IMR-90 (cell line): ENCODE data around the gene SLC44A4. TPM values are rescaled to one million over a fixed set of nuclear protein-coding genes. Genes with fewer than 3 reads are reported as not detected.

Experiments used
- ATAC-seq: fragments of 200-7000 bp; cut with Tn5 transposase; 2 replicates; pipeline ENCODE4 v1.9.1; 2020; ENCODE audit warnings: low read depth, mild to moderate bottlenecking, moderate library complexity
- BruUV-seq: library from RNA; stranded (reverse); fragments of 400-500 nt; replicated peaks from 2 replicates; lab custom pipeline; 2021; lab: Mats Ljungman, UMichigan
- CTCF ChIA-PET: fragments of 300-600 bp; formaldehyde crosslinking; extraction: SDS; loops from one replicate; lab custom pipeline; 2021; ENCODE audit warnings: antibody characterized with exemption; lab: Yijun Ruan, JAX
- POLR2A ChIA-PET: fragments of 300-600 bp; sonication (Branson Sonifier 250); formaldehyde crosslinking; loops from one replicate; lab custom pipeline; 2022; ENCODE audit warnings: antibody characterized with exemption; ENCODE audit not compliant: unreplicated experiment; lab: Charles Lee
- DNase-seq: peaks from one replicate; pipeline ENCODE4 v3.0.0; 2013
- H2AFZ ChIP-seq: replicated peaks from 2 replicates; pipeline ENCODE3; 2013; ENCODE audit warnings: low read length, mild to moderate bottlenecking; ENCODE audit not compliant: poor library complexity
- H2AK5ac ChIP-seq: 2 replicates; pipeline ENCODE4 v1.6.1; 2013; ENCODE audit warnings: low read depth, low read length, inconsistent platforms
- H2AK9ac ChIP-seq: replicated peaks from 2 replicates; pipeline ENCODE3; 2013; ENCODE audit warnings: mild to moderate bottlenecking, low read depth, low read length, moderate library complexity; ENCODE audit not compliant: poor library complexity
- H2BK120ac ChIP-seq: 2 replicates; pipeline ENCODE4 v1.6.1; 2013; ENCODE audit warnings: low read depth, low read length, inconsistent platforms
- H2BK15ac ChIP-seq: 3 replicates; pipeline ENCODE4 v1.6.1; 2013; ENCODE audit warnings: low read depth, low read length, inconsistent platforms
- H2BK20ac ChIP-seq: 2 replicates; pipeline ENCODE4 v1.6.1; 2013; ENCODE audit warnings: low read depth, mild to moderate bottlenecking, inconsistent platforms, low read length, moderate library complexity
- H2BK5ac ChIP-seq: 2 replicates; pipeline ENCODE4 v1.6.1; 2013; ENCODE audit warnings: mild to moderate bottlenecking, low read depth, low read length, inconsistent platforms; ENCODE audit not compliant: poor library complexity, severe bottlenecking
- H3K14ac ChIP-seq: replicated peaks from 2 replicates; pipeline ENCODE4 v1.6.1; 2013; ENCODE audit warnings: low read depth, low read length, inconsistent platforms
- H3K18ac ChIP-seq: 2 replicates; pipeline ENCODE4 v1.6.1; 2013; ENCODE audit warnings: low read depth, low read length, control low read depth
- H3K23ac ChIP-seq: 2 replicates; pipeline ENCODE4 v1.6.1; 2013; ENCODE audit warnings: low read depth, low read length, inconsistent platforms
- H3K27ac ChIP-seq: 2 replicates; pipeline ENCODE4 v1.5.1; 2013; ENCODE audit warnings: mild to moderate bottlenecking, control low read depth, low read length; ENCODE audit not compliant: insufficient read depth
- H3K27me3 ChIP-seq: 2 replicates; pipeline ENCODE4 v1.6.1; 2013; ENCODE audit warnings: low read length; ENCODE audit not compliant: control insufficient read depth, insufficient read depth
- H3K36me3 ChIP-seq: 2 replicates; pipeline ENCODE4 v1.6.1; 2013; ENCODE audit warnings: low read length, mixed read lengths; ENCODE audit not compliant: control insufficient read depth, insufficient read depth
- H3K4ac ChIP-seq: 2 replicates; pipeline ENCODE4 v1.6.1; 2013; ENCODE audit warnings: low read depth, low read length, inconsistent platforms
- H3K4me1 ChIP-seq: 2 replicates; pipeline ENCODE4 v1.6.1; 2013; ENCODE audit warnings: low read length, mixed read lengths; ENCODE audit not compliant: control insufficient read depth, insufficient read depth
- H3K4me2 ChIP-seq: 2 replicates; pipeline ENCODE4 v1.6.1; 2013; ENCODE audit warnings: low read depth, mild to moderate bottlenecking, control low read depth, low read length, moderate library complexity
- H3K4me3 ChIP-seq: 2 replicates; pipeline ENCODE4 v1.5.1; 2013; ENCODE audit warnings: low read depth, mild to moderate bottlenecking, control low read depth, low read length, moderate library complexity; ENCODE audit not compliant: insufficient read depth
- H3K56ac ChIP-seq: 2 replicates; pipeline ENCODE4 v1.6.1; 2013; ENCODE audit warnings: low read length, inconsistent platforms; ENCODE audit not compliant: insufficient read depth; ENCODE audit errors: extremely low read depth
- H3K79me1 ChIP-seq, 2 experiments: 2 replicates each; pipeline ENCODE4 v1.6.1; 2013; ENCODE audit warnings: low read length in 2 of 2, inconsistent platforms in 1 of 2, low read depth in 1 of 2
- H3K9ac ChIP-seq: 2 replicates; pipeline ENCODE4 v1.6.1; 2013; ENCODE audit warnings: low read depth, low read length, control low read depth
- H3K9me1 ChIP-seq: 2 replicates; pipeline ENCODE4 v1.6.1; 2013; ENCODE audit warnings: low read length, inconsistent platforms; ENCODE audit not compliant: insufficient read depth
- H3K9me3 ChIP-seq: 2 replicates; pipeline ENCODE4 v1.6.1; 2013; ENCODE audit warnings: low read length; ENCODE audit not compliant: control insufficient read depth, insufficient read depth
- H4K20me1 ChIP-seq: 2 replicates; pipeline ENCODE4 v1.6.1; 2013; ENCODE audit warnings: low read length, inconsistent platforms; ENCODE audit not compliant: insufficient read depth
- H4K5ac ChIP-seq: 2 replicates; pipeline ENCODE4 v1.6.1; 2013; ENCODE audit warnings: mild to moderate bottlenecking, low read depth, low read length, control low read depth
- H4K8ac ChIP-seq, 2 experiments: 2 replicates each; pipeline ENCODE4 v1.6.1; 2013; ENCODE audit warnings: low read depth in 2 of 2, low read length in 2 of 2, control low read depth in 1 of 2, inconsistent platforms in 1 of 2
- H4K91ac ChIP-seq: 2 replicates; pipeline ENCODE4 v1.6.1; 2013; ENCODE audit warnings: low read depth, low read length, inconsistent platforms; ENCODE audit not compliant: insufficient read depth
- BHLHE40 ChIP-seq: fragments of 150-350 bp; IDR thresholded peaks from 2 replicates; pipeline ENCODE4 v1.6.1; 2016; ENCODE audit warnings: mild to moderate bottlenecking, low read depth, low read length
- CEBPB ChIP-seq: IDR thresholded peaks from 2 replicates; pipeline ENCODE4 v1.6.1; 2012; ENCODE audit warnings: low read depth, low read length, improper control_type of control experiment
- CHD1 ChIP-seq: IDR thresholded peaks from 2 replicates; pipeline ENCODE4 v1.6.1; 2012; ENCODE audit warnings: low read depth, low read length, improper control_type of control experiment
- CTCF ChIP-seq: conservative IDR thresholded peaks from 2 replicates; pipeline ENCODE4 v1.5.1; 2012; ENCODE audit warnings: mild to moderate bottlenecking, low read depth, low read length, improper control_type of control experiment
- ELK1 ChIP-seq: fragments of 150-350 bp; IDR thresholded peaks from 2 replicates; pipeline ENCODE4 v1.6.1; 2016; ENCODE audit warnings: low read depth, mild to moderate bottlenecking, low read length, moderate library complexity, borderline replicate concordance
- MAFK ChIP-seq: IDR thresholded peaks from 2 replicates; pipeline ENCODE4 v1.6.1; 2012; ENCODE audit warnings: low read depth, low read length, improper control_type of control experiment
- MAZ ChIP-seq: IDR thresholded peaks from 2 replicates; pipeline ENCODE4 v1.6.1; 2012; ENCODE audit warnings: low read depth, mild to moderate bottlenecking, low read length, improper control_type of control experiment, moderate library complexity, borderline replicate concordance
- MXI1 ChIP-seq: IDR thresholded peaks from 2 replicates; pipeline ENCODE4 v1.6.1; 2012; ENCODE audit warnings: low read depth, mild to moderate bottlenecking, low read length, moderate library complexity, borderline replicate concordance
- NFE2L2 ChIP-seq: fragments of 150-350 bp; IDR thresholded peaks from 2 replicates; pipeline ENCODE4 v1.6.1; 2016; ENCODE audit warnings: low read depth, mild to moderate bottlenecking, low read length
- POLR2A ChIP-seq: IDR thresholded peaks from 2 replicates; pipeline ENCODE4 v1.6.1; 2012; ENCODE audit warnings: mild to moderate bottlenecking, low read depth, low read length
- USF2 ChIP-seq: fragments of 150-350 bp; IDR thresholded peaks from 2 replicates; pipeline ENCODE4 v1.6.1; 2017; ENCODE audit warnings: mild to moderate bottlenecking, antibody characterized with exemption, low read length, low read depth
- WGBS, 2 experiments: methylation state at CpG; one replicate each; pipeline versions ENCODE4 v1.1.5 to v1.1.7; 2013; ENCODE audit warnings: missing lambda C conversion rate in 2 of 2; ENCODE audit not compliant: insufficient read length in 1 of 2; ENCODE audit errors: extremely low coverage in 2 of 2; 5-methylcytosine and 5-hydroxymethylcytosine counted together
- dilution Hi-C: fragments of 300-500 bp; cut with HindIII; formaldehyde crosslinking; loops from one replicate; pipeline ENCODE4 v1.14.3; 2018; ENCODE audit warnings: low sequenced_read_pairs; ENCODE audit not compliant: unreplicated experiment
- in situ Hi-C: fragments of 300-500 bp; cut with MboI; formaldehyde crosslinking; loops from 3 replicates; pipeline ENCODE4 v1.14.3; 2019; ENCODE audit warnings: low sequenced_read_pairs, inconsistent platforms, mixed read lengths
- intact Hi-C: fragments of 100-400 bp; cut with micrococcal nuclease; formaldehyde crosslinking; loops from 2 replicates; pipeline ENCODE4 v1.10.0; 2022
- polyA plus RNA-seq, 3 experiments: library from polyadenylated mRNA; depleted of rRNA; stranded (reverse); fragments of >200 nt; gene quantifications; 2 replicates each; pipeline ENCODE4 v1.2.3, GENCODE V29; 2012; ENCODE audit warnings: low replicate concordance in 1 of 3
- total RNA-seq: library from RNA; depleted of rRNA; stranded (reverse); fragments of >200 nt; gene quantifications from 2 replicates; pipeline ENCODE4 v1.2.3, GENCODE V29; 2012

SLC44A4 gene
- total and polyA plus RNA-seq, 2 of the 4 experiments (the other 2 are of a cell fraction): 0.14 to 0.36 TPM

- intact Hi-C loops: no loop called here
- POLR2A ChIA-PET: no interaction called here
- no peak for ATAC-seq
- CTCF ChIA-PET: no interaction called here
- Histone ChIP-seq H3K4me3 (no peak overlapping the region), H2AK9ac (no peak overlapping the region), H3K4me2 (no peak overlapping the region), H2BK15ac (no peak overlapping the region), H4K91ac (no peak overlapping the region), H3K27ac (no peak overlapping the region), H2AK5ac (peak overlapping the region; percentile 46; the same call in 1 of the 2 replicates), H3K4ac (no peak overlapping the region), H3K14ac (no peak overlapping the region), H2BK120ac (no peak overlapping the region), H3K36me3 (no peaks in the 10 kb centered on the region), H2BK20ac (no peak overlapping the region), H2BK5ac (no peak overlapping the region), H2AFZ (no peak overlapping the region), H4K8ac (no peak overlapping the region), H3K9me1 (no peaks in the 10 kb centered on the region), H3K27me3 (0 out of 2 replicates have a peak, but pooled peaks cover 2% of the 10 kb centered on the region), H3K79me1 (no peaks in the 10 kb centered on the region), H4K5ac (no peak overlapping the region), H3K56ac (no peak overlapping the region), H4K20me1 (no peaks in the 10 kb centered on the region), H3K23ac (no peak overlapping the region; the same call in 1 of the 2 replicates), H3K4me1 (peaks cover 5% of the 10 kb centered on the region; the same call in 1 of the 2 replicates), H3K18ac (no peak overlapping the region), H3K9ac (no peak overlapping the region), H3K9me3 (no peaks in the 10 kb centered on the region)
- 67% methylated on average over 1 of the region's 6 CpGs; no CpG with 5 or more reads in 1 of the 2 experiments for WGBS, 2 experiments
- dilution Hi-C loops: no loop called here
- BruUV-seq: no TSS peak
- TF ChIP-seq NFE2L2: no peak
- TF ChIP-seq MXI1: no peak
- no peak for TF ChIP-seq POLR2A
- TF ChIP-seq CTCF: no peak
- no peak for TF ChIP-seq CHD1
- no peak for TF ChIP-seq BHLHE40
- no peak for TF ChIP-seq MAZ
- no peak for TF ChIP-seq CEBPB
- no peak for TF ChIP-seq USF2
- TF ChIP-seq MAFK: no peak
- no peak for TF ChIP-seq ELK1
- DNase-seq: no peak
- in situ Hi-C loops: no loop called here
Measured at GRCh38 chr6:31919624-31920303, 41.0 kb upstream of the SLC44A4 start.
